Measurements from ENCODE around the gene XDH. TPM values are rescaled to one million over a fixed set of nuclear protein-coding genes. Genes with fewer than 3 reads are reported as not detected.

The XDH gene
- total RNA-seq, 1 experiment from 2014 or later = 7.7 TPM

GRCh38 chr2:31365348-31365747 is 49.2 kb downstream of the XDH start:
- Histone ChIP-seq H3K4me1 (replicated peaks; ENCODE audit: insufficient read depth) (no peaks in the 10 kb centered on the region), H3K36me3 (ENCODE audit: low read depth) (peaks cover 15% of the 10 kb centered on the region; the same call in 1 of the 2 replicates), H3K79me2 (ENCODE audit: low read depth) (no peaks in the 10 kb centered on the region), H3K4me2 (no peak overlapping the region), H3K4me3 (no peak overlapping the region), H2AFZ (no peak overlapping the region), H3K9me2 (ENCODE audit: insufficient read depth) (no peaks in the 10 kb centered on the region), H4K20me1 (ENCODE audit: insufficient read depth) (no peaks in the 10 kb centered on the region), H3F3A (ENCODE audit: insufficient read depth, low read depth) (no peaks in the 10 kb centered on the region), H3K27ac (no peak overlapping the region), H3K9me3 (ENCODE audit: insufficient read depth, low read depth) (no peaks in the 10 kb centered on the region), H3K27me3 (ENCODE audit: insufficient read depth, low read depth) (no peaks in the 10 kb centered on the region)
- ChIA-PET CTCF (interaction anchor here (0.6 kb wide), 2 partner anchors 10 to 17 kb away, joined by 3 read pairs; no protein-coding TSS in a partner anchor), POLR2A (ENCODE audit: unreplicated experiment) (interaction anchor here (0.6 kb wide), 1 partner anchor 20 kb away, joined by 3 read pairs; no protein-coding TSS in a partner anchor)
- TF ChIP-seq EZH2 (IDR thresholded peaks at IDR 0.05; ENCODE audit: low read depth) (no peak), CTCF (conservative IDR thresholded peaks at IDR 0.05) (no peak)
- intact Hi-C loops (cut with micrococcal nuclease; ENCODE audit: unreplicated experiment) = no loop called here
- BruUV-seq (replicated peaks) = no TSS peak
- DNase-seq = no peak

- no peak overlapping the region for H3K27ac ChIP-seq
- H3K4me2 ChIP-seq = no peak overlapping the region
- intact Hi-C loops (cut with micrococcal nuclease; ENCODE audit: unreplicated experiment) = no loop called here
- H3K9me3 ChIP-seq (ENCODE audit: insufficient read depth, low read depth) = no peaks in the 10 kb centered on the region
- no peak overlapping the region for H2AFZ ChIP-seq
- TF ChIP-seq EZH2 (IDR thresholded peaks at IDR 0.05; ENCODE audit: low read depth) (no peak), CTCF (conservative IDR thresholded peaks at IDR 0.05) (no peak)
- H3F3A ChIP-seq (ENCODE audit: insufficient read depth, low read depth) = no peaks in the 10 kb centered on the region
- H3K27me3 ChIP-seq (ENCODE audit: insufficient read depth, low read depth) = no peaks in the 10 kb centered on the region
- peaks cover 8% of the 10 kb centered on the region; the same call in 1 of the 2 replicates for H3K36me3 ChIP-seq (ENCODE audit: low read depth)
- H4K20me1 ChIP-seq (ENCODE audit: insufficient read depth) = no peaks in the 10 kb centered on the region
- H3K4me3 ChIP-seq = no peak overlapping the region
- H3K9me2 ChIP-seq (ENCODE audit: insufficient read depth) = no peaks in the 10 kb centered on the region
- POLR2A ChIA-PET (ENCODE audit: unreplicated experiment) = no interaction called here
- CTCF ChIA-PET = no interaction called here
- H3K79me2 ChIP-seq (ENCODE audit: low read depth) = no peaks in the 10 kb centered on the region
- no TSS peak for BruUV-seq (replicated peaks)
- no peaks in the 10 kb centered on the region for H3K4me1 ChIP-seq (replicated peaks; ENCODE audit: insufficient read depth)
- no peak for DNase-seq
Measured at GRCh38 chr2:31363956-31364750, 50.4 kb downstream of the XDH start.

GRCh38 chr2:31362581-31362980 is 52.0 kb downstream of the XDH start:
- Histone ChIP-seq H3F3A (ENCODE audit: insufficient read depth, low read depth) (no peaks in the 10 kb centered on the region), H3K4me1 (replicated peaks; ENCODE audit: insufficient read depth) (no peaks in the 10 kb centered on the region), H3K4me2 (no peak overlapping the region), H4K20me1 (ENCODE audit: insufficient read depth) (no peaks in the 10 kb centered on the region), H3K9me3 (ENCODE audit: insufficient read depth, low read depth) (no peaks in the 10 kb centered on the region), H2AFZ (no peak overlapping the region), H3K27me3 (ENCODE audit: insufficient read depth, low read depth) (no peaks in the 10 kb centered on the region), H3K9me2 (ENCODE audit: insufficient read depth) (no peaks in the 10 kb centered on the region), H3K4me3 (no peak overlapping the region), H3K79me2 (ENCODE audit: low read depth) (no peaks in the 10 kb centered on the region), H3K27ac (no peak overlapping the region), H3K36me3 (ENCODE audit: low read depth) (peaks cover 8% of the 10 kb centered on the region; the same call in 1 of the 2 replicates)
- no peak for TF ChIP-seq CTCF (conservative IDR thresholded peaks at IDR 0.05)
- TF ChIP-seq EZH2 (IDR thresholded peaks at IDR 0.05; ENCODE audit: low read depth) = no peak
- CTCF ChIA-PET = no interaction called here
- BruUV-seq (replicated peaks) = no TSS peak
- POLR2A ChIA-PET (ENCODE audit: unreplicated experiment) = no interaction called here
- intact Hi-C loops (cut with micrococcal nuclease; ENCODE audit: unreplicated experiment) = no loop called here
- DNase-seq = no peak
